Measurements from ENCODE around the gene ECEL1.

The ECEL1 gene

DNA sequence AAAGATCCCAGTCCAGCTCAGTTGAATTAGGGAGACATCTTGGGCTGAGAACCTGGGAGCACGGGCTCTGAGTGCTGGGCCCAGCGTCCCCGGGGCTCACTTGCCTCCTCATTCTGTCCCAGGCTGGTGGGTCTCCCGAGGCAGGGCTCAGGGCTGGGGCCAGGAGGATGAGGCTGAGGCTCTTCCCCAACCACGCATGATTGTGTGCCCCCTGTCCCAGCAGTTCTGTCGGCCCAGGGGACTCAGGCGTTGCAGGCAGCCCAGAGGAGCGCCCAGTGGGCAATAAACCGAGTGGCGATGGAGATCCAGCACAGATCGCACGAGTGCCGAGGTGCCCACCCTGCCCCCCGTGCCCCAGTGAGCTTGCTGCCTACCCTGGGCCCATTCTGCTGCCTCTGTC, 33.5 kb upstream of the ECEL1 start:
- DNase-seq (ENCODE audit: insufficient read length) (no peak), FAIRE-seq (no peak)
- TF ChIP-seq TAF1 (IDR thresholded peaks at IDR 0.05; ENCODE audit: borderline replicate concordance, low read depth, low read length) (no peak), POLR2AphosphoS5 (IDR thresholded peaks at IDR 0.05; ENCODE audit: low read depth, low read length) (no peak), POLR2A (IDR thresholded peaks at IDR 0.05; ENCODE audit: low read depth, low read length) (no peak)

DNA sequence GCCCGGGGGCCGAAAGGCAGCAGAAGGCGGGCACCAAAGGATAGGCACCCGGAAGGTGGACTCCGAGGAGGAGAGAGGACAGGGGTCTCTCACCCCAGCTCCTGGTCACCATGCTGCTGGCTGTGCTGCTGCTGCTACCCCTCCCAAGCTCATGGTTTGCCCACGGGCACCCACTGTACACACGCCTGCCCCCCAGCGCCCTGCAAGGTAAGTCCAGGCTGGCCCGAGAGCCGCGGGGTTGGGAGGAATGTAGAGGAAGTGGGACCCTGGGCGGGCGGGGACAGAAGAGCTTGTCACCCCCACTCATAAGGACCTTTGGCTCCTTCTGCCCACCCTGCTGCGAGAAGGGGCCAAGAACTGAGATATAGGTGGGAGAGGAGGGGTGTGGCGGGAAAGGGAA, 32.9 kb upstream of the ECEL1 start:
- TF ChIP-seq POLR2AphosphoS5 (IDR thresholded peaks at IDR 0.05; ENCODE audit: low read depth, low read length) = no peak
- TF ChIP-seq TAF1 (IDR thresholded peaks at IDR 0.05; ENCODE audit: borderline replicate concordance, low read depth, low read length) = no peak
- no peak for TF ChIP-seq POLR2A (IDR thresholded peaks at IDR 0.05; ENCODE audit: low read depth, low read length)
- DNase-seq (ENCODE audit: insufficient read length) = no peak
- no peak for FAIRE-seq

DNA sequence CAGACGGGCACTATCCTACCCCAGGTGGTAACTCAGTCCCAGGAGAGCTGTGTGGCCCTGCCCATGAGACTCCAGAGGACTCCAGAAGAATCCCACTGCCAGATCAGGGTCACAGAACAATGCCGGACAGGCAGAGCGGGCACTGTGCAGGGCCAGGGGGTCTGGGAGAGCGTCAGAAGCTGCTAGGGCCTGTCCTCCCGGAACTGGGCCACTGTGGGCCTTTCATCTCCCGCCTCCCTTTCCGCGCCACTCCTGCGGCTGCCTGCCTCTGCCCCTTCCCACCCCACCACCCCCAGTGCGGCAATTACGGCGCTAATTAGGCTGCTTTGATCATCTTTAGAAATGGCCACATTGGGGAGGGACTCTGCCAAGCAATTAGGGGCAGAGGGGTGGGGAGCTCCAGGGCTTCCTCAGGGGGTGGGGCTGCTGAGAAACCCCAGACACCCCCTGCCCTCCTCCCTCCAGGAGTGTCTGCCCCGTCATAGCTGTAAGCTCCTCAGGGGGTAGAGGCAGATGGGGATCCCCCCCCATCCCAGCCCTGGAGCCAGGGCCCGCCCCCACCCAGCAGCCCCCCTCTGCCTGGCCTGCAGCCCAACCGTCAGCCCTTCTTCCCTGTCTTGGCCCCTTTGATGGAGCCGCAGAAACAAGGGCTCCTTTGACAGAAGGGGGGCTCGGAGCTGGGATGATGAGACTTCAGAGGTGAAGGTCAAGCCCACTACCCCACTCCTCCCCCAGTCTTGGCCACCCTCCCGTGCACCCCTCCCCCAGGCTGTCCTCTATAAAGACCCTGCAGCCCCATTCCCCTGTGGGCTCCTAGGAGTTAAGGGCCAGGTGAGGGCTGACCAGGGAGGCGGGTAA, 32.2 kb upstream of the ECEL1 start, which contains the start of gene PRSS56:
TSS of gene PRSS56 (plus strand) at position 808 of the 858 bp plus-strand sequence. CDS start 211 bp downstream, outside the sequence.
- TF ChIP-seq POLR2AphosphoS5 (IDR thresholded peaks at IDR 0.05; ENCODE audit: low read depth, low read length) (no peak), TAF1 (IDR thresholded peaks at IDR 0.05; ENCODE audit: borderline replicate concordance, low read depth, low read length) (no peak), POLR2A (IDR thresholded peaks at IDR 0.05; ENCODE audit: low read depth, low read length) (no peak)
- DNase-seq (ENCODE audit: insufficient read length) (no peak), FAIRE-seq (no peak)

DNA sequence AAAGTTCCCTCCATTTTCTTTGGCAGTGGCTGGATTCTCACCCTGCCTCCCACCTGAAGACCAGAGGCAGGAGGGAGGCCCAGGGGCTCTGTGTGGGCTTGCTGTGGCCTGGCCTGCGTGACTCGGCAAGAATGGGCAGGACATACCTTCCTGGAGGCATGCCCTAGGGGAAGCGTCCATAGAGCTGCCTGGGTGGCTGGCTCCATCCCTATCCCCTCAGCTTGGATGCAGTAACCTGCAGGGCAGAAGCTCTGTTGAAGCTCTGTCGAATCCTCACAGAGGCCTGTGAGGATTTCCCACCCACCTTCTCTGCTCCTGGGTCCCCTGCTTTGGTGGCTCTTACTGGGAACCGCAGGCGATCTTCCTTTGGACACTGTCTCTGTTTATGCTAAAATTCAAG, 31.2 kb upstream of the ECEL1 start:
- DNase-seq (ENCODE audit: insufficient read length) = no peak
- no peak for TF ChIP-seq TAF1 (IDR thresholded peaks at IDR 0.05; ENCODE audit: borderline replicate concordance, low read depth, low read length)
- TF ChIP-seq POLR2A (IDR thresholded peaks at IDR 0.05; ENCODE audit: low read depth, low read length) = no peak
- no peak for TF ChIP-seq POLR2AphosphoS5 (IDR thresholded peaks at IDR 0.05; ENCODE audit: low read depth, low read length)
- FAIRE-seq = no peak

DNA sequence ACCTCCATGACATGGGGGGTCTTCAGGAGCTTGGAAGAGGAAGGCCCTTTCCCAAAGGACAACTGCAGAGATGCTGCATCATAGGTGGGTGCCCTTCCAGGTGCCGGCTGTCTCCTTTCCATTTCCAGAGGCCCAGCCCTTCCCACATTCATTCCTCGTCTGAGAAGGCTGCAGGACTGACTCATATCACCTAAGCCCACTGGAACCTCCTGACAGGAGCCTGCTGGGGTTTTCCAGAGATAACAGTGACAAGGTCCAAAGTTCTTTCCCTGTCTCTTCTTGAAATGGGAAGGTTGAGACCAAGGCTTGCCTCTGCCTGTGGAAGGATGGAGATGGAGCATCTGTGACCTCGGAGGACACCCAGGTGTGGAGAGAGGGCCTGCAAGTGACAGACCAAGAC, 28.9 kb upstream of the ECEL1 start:
- no peak for DNase-seq (ENCODE audit: insufficient read length)
- no peak for FAIRE-seq
- no peak for TF ChIP-seq POLR2A (IDR thresholded peaks at IDR 0.05; ENCODE audit: low read depth, low read length)
- no peak for TF ChIP-seq TAF1 (IDR thresholded peaks at IDR 0.05; ENCODE audit: borderline replicate concordance, low read depth, low read length)
- TF ChIP-seq POLR2AphosphoS5 (IDR thresholded peaks at IDR 0.05; ENCODE audit: low read depth, low read length) = no peak

DNA sequence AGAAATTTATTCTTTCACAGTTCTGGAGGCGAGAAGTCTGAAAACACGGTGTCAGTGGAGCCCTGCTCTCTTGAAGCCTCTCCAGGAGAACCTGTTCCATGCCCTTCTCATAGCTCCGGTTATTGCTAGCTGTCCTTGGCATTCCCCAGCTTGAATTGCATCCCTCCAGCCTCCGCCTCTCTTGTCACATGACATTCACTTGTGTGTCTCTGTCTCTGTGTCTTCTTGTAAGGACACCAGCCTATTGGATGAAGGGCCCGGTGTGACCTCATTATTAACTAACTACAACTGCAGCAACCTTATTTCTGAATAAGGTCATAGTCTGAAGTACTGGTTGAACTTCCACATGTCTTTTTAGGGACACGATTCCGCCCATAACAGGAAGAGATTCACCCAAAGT, 28.0 kb upstream of the ECEL1 start:
- DNase-seq (ENCODE audit: insufficient read length) (no peak), FAIRE-seq (no peak)
- TF ChIP-seq POLR2AphosphoS5 (IDR thresholded peaks at IDR 0.05; ENCODE audit: low read depth, low read length) = no peak
- no peak for TF ChIP-seq POLR2A (IDR thresholded peaks at IDR 0.05; ENCODE audit: low read depth, low read length)
- TF ChIP-seq TAF1 (IDR thresholded peaks at IDR 0.05; ENCODE audit: borderline replicate concordance, low read depth, low read length) = no peak

DNA sequence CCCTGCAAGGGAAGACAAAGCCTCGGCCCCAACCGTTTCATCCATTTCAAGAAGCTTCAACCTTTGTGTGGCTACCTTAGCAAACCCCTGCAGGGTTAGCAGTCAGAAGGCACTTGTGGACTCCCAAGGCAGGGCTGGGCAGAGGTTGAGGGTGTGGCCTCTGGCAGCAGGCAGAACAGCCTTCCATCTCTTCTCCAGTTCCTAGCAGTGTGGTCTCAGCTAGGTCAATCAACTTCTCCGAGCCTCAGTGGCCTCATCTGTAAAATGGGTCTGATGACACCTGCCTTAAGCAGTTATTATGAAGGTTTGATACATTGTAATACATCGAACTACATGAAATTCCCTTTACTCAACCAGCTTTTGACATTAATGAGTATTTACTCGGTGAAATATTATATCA, 25.7 kb upstream of the ECEL1 start:
- TF ChIP-seq TAF1 (IDR thresholded peaks at IDR 0.05; ENCODE audit: borderline replicate concordance, low read depth, low read length) = no peak
- no peak for TF ChIP-seq POLR2A (IDR thresholded peaks at IDR 0.05; ENCODE audit: low read depth, low read length)
- TF ChIP-seq POLR2AphosphoS5 (IDR thresholded peaks at IDR 0.05; ENCODE audit: low read depth, low read length) = no peak
- DNase-seq (ENCODE audit: insufficient read length) = no peak
- no peak for FAIRE-seq

DNA sequence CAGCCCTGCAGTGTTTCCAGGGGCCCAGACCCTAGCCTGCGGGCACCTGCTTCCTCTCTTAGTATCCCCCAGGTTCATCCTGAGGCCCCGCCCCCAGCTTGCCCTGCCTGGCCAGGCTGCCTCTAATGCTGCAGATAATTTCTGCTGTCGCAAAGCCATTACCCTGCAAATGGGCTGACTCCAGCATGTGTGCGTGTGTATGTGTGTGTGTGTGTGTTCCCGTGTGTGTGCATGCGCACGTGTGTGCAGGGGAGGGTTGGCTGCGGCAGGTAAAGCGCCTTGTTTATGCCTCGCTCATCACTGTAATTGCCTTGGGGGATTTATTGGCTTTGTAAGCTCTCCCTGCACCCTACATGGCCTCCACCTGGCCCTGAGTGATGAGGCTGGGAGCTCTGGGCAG, 25.0 kb upstream of the ECEL1 start:
- FAIRE-seq (no peak), DNase-seq (ENCODE audit: insufficient read length) (no peak)
- TF ChIP-seq POLR2AphosphoS5 (IDR thresholded peaks at IDR 0.05; ENCODE audit: low read depth, low read length) = no peak
- TF ChIP-seq POLR2A (IDR thresholded peaks at IDR 0.05; ENCODE audit: low read depth, low read length) = no peak
- TF ChIP-seq TAF1 (IDR thresholded peaks at IDR 0.05; ENCODE audit: borderline replicate concordance, low read depth, low read length) = no peak

DNA sequence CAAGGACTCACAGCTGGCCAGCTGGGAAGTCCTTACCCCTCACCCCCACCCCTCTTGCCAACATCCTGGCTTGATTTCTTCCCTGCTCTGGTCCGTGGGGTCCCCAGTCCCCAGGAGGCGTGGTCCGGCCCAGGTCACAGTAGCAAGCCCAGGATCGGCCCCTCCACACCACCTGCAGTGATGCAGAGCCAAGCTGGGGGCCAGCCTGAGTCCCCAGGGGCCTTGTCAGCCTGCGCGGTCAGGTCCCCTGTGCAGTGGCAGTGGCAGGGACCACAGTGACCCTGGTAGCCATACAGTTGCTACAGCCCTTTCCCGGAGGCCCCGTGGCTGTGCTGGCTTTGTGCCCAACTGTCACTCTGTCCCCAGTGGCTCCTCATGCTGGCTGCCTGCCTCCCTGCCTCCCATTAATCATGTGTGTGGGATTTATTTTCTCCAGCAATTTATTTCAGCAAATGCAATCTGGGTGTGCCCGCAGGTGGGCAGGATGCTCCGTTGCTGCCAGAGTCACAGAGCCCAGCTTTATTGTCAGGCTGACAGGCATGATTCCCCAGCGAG, 23.8 kb upstream of the ECEL1 start:
- FAIRE-seq (no peak), DNase-seq (ENCODE audit: insufficient read length) (no peak)
- no peak for TF ChIP-seq POLR2AphosphoS5 (IDR thresholded peaks at IDR 0.05; ENCODE audit: low read depth, low read length)
- TF ChIP-seq TAF1 (IDR thresholded peaks at IDR 0.05; ENCODE audit: borderline replicate concordance, low read depth, low read length) = no peak
- TF ChIP-seq POLR2A (IDR thresholded peaks at IDR 0.05; ENCODE audit: low read depth, low read length) = no peak

DNA sequence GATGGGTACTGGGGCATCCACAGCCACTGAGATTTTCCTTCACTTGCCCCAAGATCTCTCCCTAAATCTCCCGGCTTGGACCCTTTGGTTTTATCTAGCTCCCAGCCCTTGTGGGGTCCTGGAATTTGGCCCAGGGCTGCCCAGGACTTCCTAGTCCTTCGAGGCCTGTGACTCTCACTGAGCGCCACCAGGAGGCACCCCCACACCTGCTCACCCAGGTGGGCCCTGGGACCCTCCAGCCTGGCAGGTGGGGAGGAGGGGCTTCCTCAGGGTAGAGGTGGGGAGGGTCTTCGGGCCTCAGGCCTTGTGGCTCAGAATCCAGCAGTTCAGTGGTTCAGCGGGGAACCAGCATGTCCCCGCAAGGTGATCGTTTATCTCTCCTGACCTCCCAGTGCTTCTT, 20.6 kb upstream of the ECEL1 start:
- no peak for FAIRE-seq
- no peak for DNase-seq (ENCODE audit: insufficient read length)
- no peak for TF ChIP-seq POLR2A (IDR thresholded peaks at IDR 0.05; ENCODE audit: low read depth, low read length)
- no peak for TF ChIP-seq TAF1 (IDR thresholded peaks at IDR 0.05; ENCODE audit: borderline replicate concordance, low read depth, low read length)
- TF ChIP-seq POLR2AphosphoS5 (IDR thresholded peaks at IDR 0.05; ENCODE audit: low read depth, low read length) = no peak

DNA sequence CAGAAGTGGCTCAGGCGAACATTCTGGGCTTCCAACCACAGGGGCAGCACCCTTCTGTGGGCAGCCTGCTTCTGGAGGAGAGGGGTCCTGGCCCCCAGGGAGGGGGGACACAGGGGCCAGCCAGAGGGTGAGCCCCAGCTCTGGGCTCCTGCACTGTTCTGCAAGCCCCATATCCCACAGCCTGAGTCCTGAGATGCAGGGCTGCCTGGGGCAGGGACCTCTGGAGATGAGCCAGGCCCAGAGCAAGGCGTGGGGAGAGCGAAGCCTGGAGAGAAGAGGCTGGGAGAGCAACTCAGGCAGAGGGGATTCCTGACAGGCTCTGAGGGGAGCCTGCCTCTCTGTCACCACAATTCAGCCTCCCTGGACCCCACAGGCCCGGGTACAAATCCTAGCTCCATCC, 19.1 kb upstream of the ECEL1 start:
- FAIRE-seq = no peak
- no peak for DNase-seq (ENCODE audit: insufficient read length)

DNA sequence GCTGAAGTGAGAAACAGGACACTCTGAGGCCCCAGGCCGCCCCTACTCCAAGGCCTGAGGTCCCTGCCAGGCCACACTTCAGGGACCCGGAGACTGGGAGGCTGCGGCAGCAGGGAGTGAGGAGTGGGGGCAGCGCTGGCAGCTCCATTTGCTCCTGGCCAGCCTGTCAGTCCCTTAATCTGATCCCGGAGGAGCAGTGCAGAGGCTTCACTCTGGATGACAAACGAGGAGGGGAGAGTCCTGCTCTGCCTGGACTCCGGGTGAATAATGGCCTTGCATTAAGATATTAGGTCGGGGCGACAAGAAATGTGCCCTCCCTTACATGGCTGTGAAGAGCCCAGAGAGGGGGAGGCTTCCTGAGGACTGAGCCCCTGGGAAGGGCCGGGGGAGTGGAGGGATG, 18.2 kb upstream of the ECEL1 start:
- FAIRE-seq = no peak
- DNase-seq (ENCODE audit: insufficient read length) = no peak
- TF ChIP-seq POLR2A (IDR thresholded peaks at IDR 0.05; ENCODE audit: low read depth, low read length) = no peak
- no peak for TF ChIP-seq POLR2AphosphoS5 (IDR thresholded peaks at IDR 0.05; ENCODE audit: low read depth, low read length)
- no peak for TF ChIP-seq TAF1 (IDR thresholded peaks at IDR 0.05; ENCODE audit: borderline replicate concordance, low read depth, low read length)

More for the DNA sequence above, 19.1 kb upstream of the ECEL1 start:
- TF ChIP-seq TAF1 (IDR thresholded peaks at IDR 0.05; ENCODE audit: borderline replicate concordance, low read depth, low read length) (no peak), POLR2AphosphoS5 (IDR thresholded peaks at IDR 0.05; ENCODE audit: low read depth, low read length) (no peak), POLR2A (IDR thresholded peaks at IDR 0.05; ENCODE audit: low read depth, low read length) (no peak)
